Measurements from ENCODE around the gene SGCB.

Gene SGCB

DNA sequence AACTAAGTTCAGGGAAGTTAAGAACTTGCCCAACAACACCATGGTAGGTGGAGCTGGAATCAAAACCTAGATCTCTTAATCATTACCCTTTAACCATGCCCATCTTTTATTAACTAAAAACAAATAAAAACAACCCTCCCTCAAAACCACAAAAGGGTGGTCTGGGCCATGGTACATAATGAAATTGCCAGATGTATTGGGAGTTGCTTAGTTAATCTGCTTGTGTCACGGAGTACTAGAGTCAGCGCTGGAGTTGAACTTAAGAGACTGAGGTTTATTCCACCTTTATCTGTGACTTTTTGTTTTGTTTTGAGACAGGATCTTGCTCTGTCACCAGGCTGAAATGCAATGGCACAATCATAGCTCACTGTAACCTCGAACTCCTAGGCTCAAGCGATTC lies 31.2 kb downstream of the SGCB start:
- DNase-seq (ENCODE audit: low read depth) = no peak
- H3K4me3 ChIP-seq (ENCODE audit: low read length) = no peak overlapping the region
- TF ChIP-seq, protein P1, sequence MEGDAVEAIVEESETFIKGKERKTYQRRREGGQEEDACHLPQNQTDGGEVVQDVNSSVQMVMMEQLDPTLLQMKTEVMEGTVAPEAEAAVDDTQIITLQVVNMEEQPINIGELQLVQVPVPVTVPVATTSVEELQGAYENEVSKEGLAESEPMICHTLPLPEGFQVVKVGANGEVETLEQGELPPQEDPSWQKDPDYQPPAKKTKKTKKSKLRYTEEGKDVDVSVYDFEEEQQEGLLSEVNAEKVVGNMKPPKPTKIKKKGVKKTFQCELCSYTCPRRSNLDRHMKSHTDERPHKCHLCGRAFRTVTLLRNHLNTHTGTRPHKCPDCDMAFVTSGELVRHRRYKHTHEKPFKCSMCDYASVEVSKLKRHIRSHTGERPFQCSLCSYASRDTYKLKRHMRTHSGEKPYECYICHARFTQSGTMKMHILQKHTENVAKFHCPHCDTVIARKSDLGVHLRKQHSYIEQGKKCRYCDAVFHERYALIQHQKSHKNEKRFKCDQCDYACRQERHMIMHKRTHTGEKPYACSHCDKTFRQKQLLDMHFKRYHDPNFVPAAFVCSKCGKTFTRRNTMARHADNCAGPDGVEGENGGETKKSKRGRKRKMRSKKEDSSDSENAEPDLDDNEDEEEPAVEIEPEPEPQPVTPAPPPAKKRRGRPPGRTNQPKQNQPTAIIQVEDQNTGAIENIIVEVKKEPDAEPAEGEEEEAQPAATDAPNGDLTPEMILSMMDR (IDR thresholded peaks at IDR 0.05; ENCODE audit: insufficient read depth, low read depth, low read length, missing control alignments) = no peak

DNA sequence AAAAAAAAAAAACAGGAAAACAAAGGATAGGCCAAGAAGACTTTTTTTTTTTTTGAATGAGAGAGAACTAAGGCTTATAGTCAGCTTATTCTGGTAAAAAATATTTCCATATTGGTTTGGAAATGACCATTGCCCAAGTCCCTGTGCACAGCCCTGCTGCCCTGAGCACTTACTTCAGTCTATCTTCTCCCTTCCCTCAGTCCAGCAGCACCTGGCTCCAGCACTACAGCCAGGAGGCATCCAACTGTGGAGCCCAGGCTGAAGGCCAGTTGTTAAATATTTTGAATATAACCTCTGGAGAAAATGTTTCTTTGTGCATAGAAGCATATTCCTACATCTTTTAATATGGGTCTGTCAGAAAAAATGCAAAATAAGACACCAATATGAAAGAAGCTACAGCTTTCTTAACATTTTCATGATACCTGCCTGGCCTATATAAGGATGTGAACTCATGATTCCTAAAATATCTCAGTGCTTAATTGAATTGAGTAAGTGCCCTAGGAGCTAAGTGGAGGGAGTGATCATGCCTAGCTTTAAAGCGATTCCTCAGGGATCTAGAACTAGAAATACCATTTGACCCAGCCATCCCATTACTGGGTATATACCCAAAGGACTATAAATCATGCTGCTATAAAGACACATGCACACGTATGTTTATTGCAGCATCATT lies 32.4 kb downstream of the SGCB start:
- TF ChIP-seq, protein P1 (IDR thresholded peaks at IDR 0.05; ENCODE audit: insufficient read depth, low read depth, low read length, missing control alignments) = no peak
- H3K4me3 ChIP-seq (ENCODE audit: low read length) = no peak overlapping the region
- DNase-seq (ENCODE audit: low read depth) = no peak

DNA sequence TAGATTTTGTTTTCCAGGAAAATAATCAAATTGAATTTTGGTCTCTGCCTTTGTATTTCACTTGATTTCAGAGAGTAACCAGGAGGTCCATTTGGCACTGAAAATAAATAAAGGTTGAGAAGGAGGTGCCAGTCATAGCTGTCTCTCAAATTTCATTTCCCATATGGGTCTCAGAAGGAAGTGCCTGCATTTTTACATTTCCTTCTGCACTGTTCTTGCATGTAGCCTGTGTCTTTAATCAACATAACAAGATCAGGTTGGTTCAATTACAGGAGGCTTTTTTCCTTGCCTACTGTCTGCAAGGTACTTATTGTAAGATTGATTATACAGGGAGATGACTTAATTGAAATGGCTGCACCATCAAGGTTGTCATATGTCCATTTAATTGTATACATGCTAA lies 33.7 kb downstream of the SGCB start:
- TF ChIP-seq, protein P1 (IDR thresholded peaks at IDR 0.05; ENCODE audit: insufficient read depth, low read depth, low read length, missing control alignments) = no peak

DNA sequence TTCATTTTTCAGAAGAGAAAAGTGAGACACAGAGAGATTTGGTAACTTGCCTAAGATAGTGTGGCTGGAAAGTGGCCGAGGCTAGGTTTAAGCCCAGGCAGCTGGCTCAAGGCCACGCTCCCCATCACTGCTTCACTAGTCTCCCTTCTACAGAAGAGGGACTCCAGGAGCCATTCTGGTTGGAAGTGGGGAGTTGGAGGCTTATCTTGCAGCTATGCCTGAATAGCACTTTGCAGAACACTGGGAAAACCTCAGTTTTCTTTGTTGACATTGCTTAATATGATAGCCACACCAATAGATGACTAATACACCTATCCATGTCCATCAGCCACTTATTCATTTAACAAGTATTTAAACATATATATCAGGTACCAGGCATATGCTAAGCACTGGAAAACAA lies 36.5 kb downstream of the SGCB start:
- no peak overlapping the region for H3K4me3 ChIP-seq (ENCODE audit: low read length)
- DNase-seq (ENCODE audit: low read depth) = peak; percentile 77
- TF ChIP-seq, protein P1 (IDR thresholded peaks at IDR 0.05; ENCODE audit: insufficient read depth, low read depth, low read length, missing control alignments) = no peak

More for the DNA sequence above, 33.7 kb downstream of the SGCB start:
- no peak overlapping the region for H3K4me3 ChIP-seq (ENCODE audit: low read length)
- DNase-seq (ENCODE audit: low read depth) = no peak

DNA sequence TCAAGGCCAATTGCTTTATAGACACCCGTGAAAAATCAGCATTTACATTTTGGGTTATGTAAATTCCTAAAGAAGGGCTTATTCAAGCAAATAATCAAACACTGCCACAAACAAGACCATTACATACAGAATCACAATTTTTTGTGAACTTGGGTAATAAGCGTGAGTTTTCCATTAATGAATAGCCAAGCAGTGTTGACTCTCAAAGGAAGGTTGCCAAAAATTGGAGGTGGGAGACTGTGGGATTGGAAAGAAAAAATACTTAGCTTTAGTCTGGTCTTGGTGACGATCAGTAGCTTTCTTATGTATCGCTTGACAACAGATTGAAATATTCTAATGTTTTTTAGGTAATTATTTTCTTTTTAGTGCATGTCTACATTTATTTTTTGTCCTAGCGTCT lies 38.8 kb downstream of the SGCB start:
- no peak overlapping the region for H3K4me3 ChIP-seq (ENCODE audit: low read length)
- TF ChIP-seq, protein P1 (IDR thresholded peaks at IDR 0.05; ENCODE audit: insufficient read depth, low read depth, low read length, missing control alignments) = no peak
- no peak for DNase-seq (ENCODE audit: low read depth)

DNA sequence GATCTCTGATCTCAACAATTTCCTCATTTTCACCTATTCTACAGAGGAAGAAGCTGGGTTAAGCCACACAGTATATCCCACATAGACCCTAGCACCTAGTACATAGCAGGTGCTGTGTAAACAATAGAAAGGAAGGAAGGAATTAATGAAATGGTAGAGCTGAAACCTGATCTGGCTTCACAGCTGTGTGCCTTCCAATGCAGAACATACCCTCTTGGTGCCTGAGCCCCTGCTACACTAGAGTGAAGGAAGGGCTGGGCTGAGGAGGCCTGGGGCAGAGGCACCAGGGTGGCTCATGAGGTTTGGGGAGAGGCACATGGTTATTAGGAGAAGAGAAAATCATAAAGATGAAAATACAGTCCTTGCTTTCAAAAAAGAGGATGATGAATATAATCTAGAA lies 39.3 kb downstream of the SGCB start:
- TF ChIP-seq, protein P1 (IDR thresholded peaks at IDR 0.05; ENCODE audit: insufficient read depth, low read depth, low read length, missing control alignments) = no peak

DNA sequence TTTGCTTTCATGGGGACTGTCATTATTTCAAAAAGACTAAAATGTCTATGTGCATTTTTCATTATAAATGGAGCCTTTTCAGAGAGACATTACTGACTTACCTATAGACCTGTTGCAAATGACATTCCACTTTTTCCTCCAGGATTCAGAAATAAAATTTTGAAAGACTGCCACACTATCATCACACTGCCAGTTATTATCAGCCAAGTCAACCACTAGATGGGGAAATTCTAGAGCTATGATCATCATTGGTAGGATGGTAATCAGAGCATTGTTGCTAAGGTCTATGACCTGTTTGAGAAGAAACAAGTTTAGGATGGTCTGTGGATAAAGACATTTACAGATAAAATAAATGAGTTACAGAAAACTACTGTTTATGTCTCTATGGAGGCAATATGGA lies 40.5 kb downstream of the SGCB start:
- DNase-seq (ENCODE audit: low read depth) = no peak
- H3K4me3 ChIP-seq (ENCODE audit: low read length) = no peak overlapping the region
- TF ChIP-seq, protein P1 (IDR thresholded peaks at IDR 0.05; ENCODE audit: insufficient read depth, low read depth, low read length, missing control alignments) = no peak

More for the DNA sequence above, 39.3 kb downstream of the SGCB start:
- DNase-seq (ENCODE audit: low read depth) = no peak
- no peak overlapping the region for H3K4me3 ChIP-seq (ENCODE audit: low read length)
